K562 (cell line): Measurements from ENCODE around the gene EPX. TPM values are rescaled to one million over a fixed set of nuclear protein-coding genes. Genes with fewer than 3 reads are reported as not detected.

Experiments
- CEBPZ ChIP-seq: fragments of 150-350 bp; IDR thresholded peaks from 2 replicates; pipeline ENCODE4 v1.6.1; 2014; ENCODE audit warnings: low read depth, mild to moderate bottlenecking, low read length, borderline replicate concordance
- ELF4 ChIP-seq: fragments of 450-650 bp; formaldehyde crosslinking; IDR thresholded peaks from 2 replicates; pipeline ENCODE4 v1.4.0; 2022; ENCODE audit warnings: missing genetic modification characterization
- PBX2 ChIP-seq, 2 experiments: IDR thresholded peaks in 1 of 2; conservative IDR thresholded peaks in 1 of 2; 2 replicates each; pipeline ENCODE4 v1.6.1; 2016; ENCODE audit warnings: low read depth in 2 of 2, mild to moderate bottlenecking in 1 of 2, missing compliant biosample characterization in 1 of 2, missing genetic modification characterization in 1 of 2, moderate library complexity in 1 of 2
- SETDB1 ChIP-seq: IDR thresholded peaks from one replicate; pipeline ENCODE4 v1.6.1; 2012; ENCODE audit warnings: low read length, control low read depth, inconsistent platforms
- TFAP4 ChIP-seq: sonication (generic); formaldehyde crosslinking; IDR thresholded peaks from 2 replicates; pipeline ENCODE4 v1.8.0; 2022; ENCODE audit warnings: missing genetic modification reagents, mild to moderate bottlenecking, moderate library complexity, borderline replicate concordance
- ZKSCAN3 ChIP-seq: fragments of 250-450 bp; sonication (Bioruptor Pico); IDR thresholded peaks from 2 replicates; pipeline ENCODE4 v1.4.0; 2020
- polyA plus RNA-seq, 8 experiments: library from polyadenylated mRNA; depleted of rRNA in 4 of 8; stranded (reverse) in 5 of 8; unstranded in 3 of 8; fragments of >200 nt; fragmentation: Nextera tagmentation in 2 of 8; fragmentation: Illumina TruSeq in 1 of 8; extraction: Ambion mirVana in 2 of 8; extraction: Trizol in 1 of 8; gene quantifications; 2 replicates each; pipeline versions ENCODE4 v1.2.1 to v1.2.3, GENCODE V29; 2011 to 2014; ENCODE audit warnings: inconsistent platforms in 1 of 8, missing spikeins in 1 of 8
- total RNA-seq, 7 experiments: library from RNA; depleted of rRNA in 6 of 7; stranded (reverse); fragments of >200 nt in 6 of 7; fragmentation: Illumina TruSeq in 2 of 7; extraction: Trizol in 2 of 7; gene quantifications; 2 replicates each; pipeline versions ENCODE4 v1.2.1 to v1.2.3, GENCODE V29; 2011 to 2021; ENCODE audit warnings: low replicate concordance in 1 of 7
- TF ChIP-seq, protein P1 (sequence below), 2 experiments: fragments of 450-650 bp in 1 of 2; IDR thresholded peaks; 2 replicates each; pipeline ENCODE4 v1.6.1; 2011 to 2017; ENCODE audit warnings: low read depth in 2 of 2, antibody characterized with exemption in 1 of 2, borderline replicate concordance in 1 of 2, low read length in 1 of 2, mild to moderate bottlenecking in 1 of 2, mixed read lengths in 1 of 2; ENCODE audit not compliant: control insufficient read depth in 1 of 2
- TF ChIP-seq, protein P2 (sequence below): fragments of 450-650 bp; formaldehyde crosslinking; IDR thresholded peaks from 2 replicates; pipeline ENCODE4 v1.4.0; 2022; ENCODE audit warnings: mild to moderate bottlenecking, moderate library complexity

EPX gene
- total and polyA plus RNA-seq, 9 of the 15 experiments (the other 6 are each of a cell fraction or from before 2014, with no cell fraction given), result 0.07 to 0.33 (median 0.19) TPM; not detected in 3

- TF ChIP-seq CEBPZ, result no peak
- TF ChIP-seq, protein P1, sequence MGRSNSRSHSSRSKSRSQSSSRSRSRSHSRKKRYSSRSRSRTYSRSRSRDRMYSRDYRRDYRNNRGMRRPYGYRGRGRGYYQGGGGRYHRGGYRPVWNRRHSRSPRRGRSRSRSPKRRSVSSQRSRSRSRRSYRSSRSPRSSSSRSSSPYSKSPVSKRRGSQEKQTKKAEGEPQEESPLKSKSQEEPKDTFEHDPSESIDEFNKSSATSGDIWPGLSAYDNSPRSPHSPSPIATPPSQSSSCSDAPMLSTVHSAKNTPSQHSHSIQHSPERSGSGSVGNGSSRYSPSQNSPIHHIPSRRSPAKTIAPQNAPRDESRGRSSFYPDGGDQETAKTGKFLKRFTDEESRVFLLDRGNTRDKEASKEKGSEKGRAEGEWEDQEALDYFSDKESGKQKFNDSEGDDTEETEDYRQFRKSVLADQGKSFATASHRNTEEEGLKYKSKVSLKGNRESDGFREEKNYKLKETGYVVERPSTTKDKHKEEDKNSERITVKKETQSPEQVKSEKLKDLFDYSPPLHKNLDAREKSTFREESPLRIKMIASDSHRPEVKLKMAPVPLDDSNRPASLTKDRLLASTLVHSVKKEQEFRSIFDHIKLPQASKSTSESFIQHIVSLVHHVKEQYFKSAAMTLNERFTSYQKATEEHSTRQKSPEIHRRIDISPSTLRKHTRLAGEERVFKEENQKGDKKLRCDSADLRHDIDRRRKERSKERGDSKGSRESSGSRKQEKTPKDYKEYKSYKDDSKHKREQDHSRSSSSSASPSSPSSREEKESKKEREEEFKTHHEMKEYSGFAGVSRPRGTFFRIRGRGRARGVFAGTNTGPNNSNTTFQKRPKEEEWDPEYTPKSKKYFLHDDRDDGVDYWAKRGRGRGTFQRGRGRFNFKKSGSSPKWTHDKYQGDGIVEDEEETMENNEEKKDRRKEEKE (IDR thresholded peaks at IDR 0.05; ENCODE audit: borderline replicate concordance in 1 of 2, control insufficient read depth in 1 of 2, low read depth in 2 of 2, low read length in 1 of 2), result no peak
- TF ChIP-seq ELF4 (CRISPR knock-in tag), result no peak
- TF ChIP-seq TFAP4, result no peak
- no peak for TF ChIP-seq ZKSCAN3
- TF ChIP-seq SETDB1, result no peak
- TF ChIP-seq PBX2 (CRISPR knock-in tag; IDR thresholded peaks at IDR 0.05; ENCODE audit: low read depth), result no peak
- no peak for TF ChIP-seq PBX2 (tag; conservative IDR thresholded peaks at IDR 0.05; ENCODE audit: low read depth)
- TF ChIP-seq, protein P2, sequence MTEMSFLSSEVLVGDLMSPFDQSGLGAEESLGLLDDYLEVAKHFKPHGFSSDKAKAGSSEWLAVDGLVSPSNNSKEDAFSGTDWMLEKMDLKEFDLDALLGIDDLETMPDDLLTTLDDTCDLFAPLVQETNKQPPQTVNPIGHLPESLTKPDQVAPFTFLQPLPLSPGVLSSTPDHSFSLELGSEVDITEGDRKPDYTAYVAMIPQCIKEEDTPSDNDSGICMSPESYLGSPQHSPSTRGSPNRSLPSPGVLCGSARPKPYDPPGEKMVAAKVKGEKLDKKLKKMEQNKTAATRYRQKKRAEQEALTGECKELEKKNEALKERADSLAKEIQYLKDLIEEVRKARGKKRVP (CRISPR knock-in tag), result peak; percentile 57; the same call in 1 of the 2 replicates
Measured at GRCh38 chr17:58184986-58185761, 7.4 kb upstream of the EPX start (continued).
